ENCODE measurements around the gene HSPH1.
A peak's percentile ranks its signal among the peaks of the same experiment; 100 is the strongest.
"Not testable (repeated sequence)": the region's sequence is repeated elsewhere in the genome, so short reads cannot be mapped to it uniquely, and the experiment has no call there.

Gene HSPH1

GRCh38 chr13:31177813-31178495, 16.2 kb upstream of the HSPH1 start:
- not testable (repeated sequence) for DNase-seq (ENCODE audit: low read depth)

- no peak for DNase-seq (ENCODE audit: low read depth)
These were observed 14.3 kb upstream of the HSPH1 start for GRCh38 chr13:31175847-31176532.

GRCh38 chr13:31174018-31174417, 12.3 kb upstream of the HSPH1 start:
- DNase-seq (ENCODE audit: low read depth), result no peak

- peak; percentile 63 for DNase-seq (ENCODE audit: low read depth)
These were observed 10.8 kb upstream of the HSPH1 start for GRCh38 chr13:31172535-31172934.

- no peak for DNase-seq (ENCODE audit: low read depth)
These were observed 10.3 kb upstream of the HSPH1 start for GRCh38 chr13:31172001-31172400.

- DNase-seq (ENCODE audit: low read depth), result no peak
These were observed 7.0 kb upstream of the HSPH1 start for GRCh38 chr13:31168736-31169135.

- DNase-seq (ENCODE audit: low read depth), result no peak
These were observed 6.5 kb upstream of the HSPH1 start for GRCh38 chr13:31168166-31168565.

GRCh38 chr13:31167490-31167889, 5.8 kb upstream of the HSPH1 start:
- no peak for DNase-seq (ENCODE audit: low read depth)

- DNase-seq (ENCODE audit: low read depth), result no peak
These were observed 4.9 kb upstream of the HSPH1 start for GRCh38 chr13:31166591-31166990.

GRCh38 chr13:31162151-31163008, 676 bp upstream of the HSPH1 start:
- DNase-seq (ENCODE audit: low read depth), result peak; percentile 90

GRCh38 chr13:31160857-31161556, 697 bp downstream of the HSPH1 start:
- peak; percentile 42 for DNase-seq (ENCODE audit: low read depth)

- no peak for DNase-seq (ENCODE audit: low read depth)
These were observed 2.4 kb downstream of the HSPH1 start for GRCh38 chr13:31159306-31159705.

- DNase-seq (ENCODE audit: low read depth), result no peak
These were observed 6.8 kb downstream of the HSPH1 start for GRCh38 chr13:31154939-31155338.

- no peak for DNase-seq (ENCODE audit: low read depth)
These were observed 9.9 kb downstream of the HSPH1 start for GRCh38 chr13:31151837-31152236.

- DNase-seq (ENCODE audit: low read depth), result no peak
These were observed 11.3 kb downstream of the HSPH1 start for GRCh38 chr13:31150315-31150985.

GRCh38 chr13:31149604-31150003, 12.1 kb downstream of the HSPH1 start:
- no peak for DNase-seq (ENCODE audit: low read depth)

- no peak for DNase-seq (ENCODE audit: low read depth)
These were observed 16.3 kb downstream of the HSPH1 start for GRCh38 chr13:31145417-31145816.

GRCh38 chr13:31138515-31138914, 23.2 kb downstream of the HSPH1 start:
- DNase-seq (ENCODE audit: low read depth), result no peak

- DNase-seq (ENCODE audit: low read depth), result no peak
These were observed 25.0 kb downstream of the HSPH1 start for GRCh38 chr13:31136724-31137123.

GRCh38 chr13:31134039-31134711, 27.5 kb downstream of the HSPH1 start:
- no peak for DNase-seq (ENCODE audit: low read depth)

- no peak for DNase-seq (ENCODE audit: low read depth)
These were observed 28.1 kb downstream of the HSPH1 start for GRCh38 chr13:31133621-31134020.

Measured in GM04503 (cell line).